ENCODE measurements around the gene GALP.

Gene GALP

GRCh38 chr19:56152644-56153043 is 23.2 kb upstream of the GALP start:
- Histone ChIP-seq H3K36me3 (ENCODE audit: low read depth) (peaks cover 12% of the 10 kb centered on the region), H3K9me3 (ENCODE audit: severe bottlenecking) (no peaks in the 10 kb centered on the region), H3K4me1 (ENCODE audit: insufficient read depth, poor library complexity, severe bottlenecking) (no peaks in the 10 kb centered on the region), H3K4me3 (ENCODE audit: severe bottlenecking) (no peak overlapping the region), H3K27me3 (ENCODE audit: insufficient read depth, poor library complexity, severe bottlenecking) (no peaks in the 10 kb centered on the region), H3K27ac (ENCODE audit: poor library complexity, severe bottlenecking) (no peak overlapping the region)
- no peak for TF ChIP-seq CTCF (IDR thresholded peaks at IDR 0.05; ENCODE audit: poor library complexity, severe bottlenecking)
- DNase-seq (ENCODE audit: low spot score) (no peak), ATAC-seq (ENCODE audit: low read depth) (no peak)

- no peak for TF ChIP-seq CTCF (IDR thresholded peaks at IDR 0.05; ENCODE audit: poor library complexity, severe bottlenecking)
- Histone ChIP-seq H3K4me3 (ENCODE audit: severe bottlenecking) (no peak overlapping the region), H3K27ac (ENCODE audit: poor library complexity, severe bottlenecking) (no peak overlapping the region), H3K27me3 (ENCODE audit: insufficient read depth, poor library complexity, severe bottlenecking) (no peaks in the 10 kb centered on the region), H3K4me1 (ENCODE audit: insufficient read depth, poor library complexity, severe bottlenecking) (no peaks in the 10 kb centered on the region), H3K9me3 (ENCODE audit: severe bottlenecking) (no peaks in the 10 kb centered on the region), H3K36me3 (ENCODE audit: low read depth) (peaks cover 8% of the 10 kb centered on the region)
- no peak for DNase-seq (ENCODE audit: low spot score)
- no peak for ATAC-seq (ENCODE audit: low read depth)
These were observed 22.3 kb upstream of the GALP start for GRCh38 chr19:56153507-56153906.

- DNase-seq (ENCODE audit: low spot score) = no peak
- Histone ChIP-seq H3K4me3 (ENCODE audit: severe bottlenecking) (no peak overlapping the region), H3K27ac (ENCODE audit: poor library complexity, severe bottlenecking) (no peak overlapping the region), H3K4me1 (ENCODE audit: insufficient read depth, poor library complexity, severe bottlenecking) (no peaks in the 10 kb centered on the region), H3K9me3 (ENCODE audit: severe bottlenecking) (no peaks in the 10 kb centered on the region), H3K36me3 (ENCODE audit: low read depth) (no peaks in the 10 kb centered on the region; the same call in 1 of the 2 replicates), H3K27me3 (ENCODE audit: insufficient read depth, poor library complexity, severe bottlenecking) (no peaks in the 10 kb centered on the region)
- ATAC-seq (ENCODE audit: low read depth) = no peak
- TF ChIP-seq CTCF (IDR thresholded peaks at IDR 0.05; ENCODE audit: poor library complexity, severe bottlenecking) = peak; percentile 23
These were observed 20.6 kb upstream of the GALP start for GRCh38 chr19:56155124-56155687.

GRCh38 chr19:56156768-56157167 is 19.0 kb upstream of the GALP start:
- no peak for TF ChIP-seq CTCF (IDR thresholded peaks at IDR 0.05; ENCODE audit: poor library complexity, severe bottlenecking)
- Histone ChIP-seq H3K27ac (ENCODE audit: poor library complexity, severe bottlenecking) (no peak overlapping the region), H3K4me3 (ENCODE audit: severe bottlenecking) (no peak overlapping the region), H3K9me3 (ENCODE audit: severe bottlenecking) (no peaks in the 10 kb centered on the region), H3K27me3 (ENCODE audit: insufficient read depth, poor library complexity, severe bottlenecking) (no peaks in the 10 kb centered on the region), H3K36me3 (ENCODE audit: low read depth) (no peaks in the 10 kb centered on the region), H3K4me1 (ENCODE audit: insufficient read depth, poor library complexity, severe bottlenecking) (no peaks in the 10 kb centered on the region)
- ATAC-seq (ENCODE audit: low read depth) (no peak), DNase-seq (ENCODE audit: low spot score) (no peak)

- DNase-seq (ENCODE audit: low spot score) (no peak), ATAC-seq (ENCODE audit: low read depth) (no peak)
- Histone ChIP-seq H3K36me3 (ENCODE audit: low read depth) (no peaks in the 10 kb centered on the region), H3K4me3 (ENCODE audit: severe bottlenecking) (no peak overlapping the region), H3K4me1 (ENCODE audit: insufficient read depth, poor library complexity, severe bottlenecking) (no peaks in the 10 kb centered on the region), H3K9me3 (ENCODE audit: severe bottlenecking) (no peaks in the 10 kb centered on the region), H3K27ac (ENCODE audit: poor library complexity, severe bottlenecking) (no peak overlapping the region), H3K27me3 (ENCODE audit: insufficient read depth, poor library complexity, severe bottlenecking) (no peaks in the 10 kb centered on the region)
- TF ChIP-seq CTCF (IDR thresholded peaks at IDR 0.05; ENCODE audit: poor library complexity, severe bottlenecking) = no peak
These were observed 17.5 kb upstream of the GALP start for GRCh38 chr19:56158170-56158757.

Data from RWPE2 (cell line).